ENCODE results near the gene ARVCF.

ARVCF gene

GRCh38 chr22:20009018-20009491 is 7.6 kb downstream of the ARVCF start:
- intact Hi-C loops (cut with DNase I), result no loop called here

GRCh38 chr22:20008221-20008995 is 8.2 kb downstream of the ARVCF start:
- DNase-seq, result peak in 2 of 10 donors; percentile 53 to 71
- intact Hi-C loops (cut with DNase I), result no loop called here

More at GRCh38 chr22:20009018-20009491, 7.6 kb downstream of the ARVCF start:
- peak in 2 of 10 donors; percentile 57 to 77 for DNase-seq

GRCh38 chr22:20004464-20004863 is 12.2 kb downstream of the ARVCF start:
- no peak for DNase-seq
- intact Hi-C loops (cut with DNase I), result no loop called here

- no peak for DNase-seq
- intact Hi-C loops (cut with DNase I), result no loop called here
Measured at GRCh38 chr22:20003304-20003703, 13.3 kb downstream of the ARVCF start.

- peak in 2 of 10 donors; percentile 12 to 26 for DNase-seq
- intact Hi-C loops (cut with DNase I), result no loop called here
Measured at GRCh38 chr22:20002636-20003035, 14.0 kb downstream of the ARVCF start.

- peak in 2 of 10 donors; percentile 62 to 85 for DNase-seq
- intact Hi-C loops (cut with DNase I), result no loop called here
Measured at GRCh38 chr22:20002128-20002527, 14.5 kb downstream of the ARVCF start.

GRCh38 chr22:20001082-20001638 is 15.5 kb downstream of the ARVCF start:
- DNase-seq, result peak in 2 of 10 donors; percentile 57 to 68
- intact Hi-C loops (cut with DNase I), result no loop called here

- intact Hi-C loops (cut with DNase I), result no loop called here
- DNase-seq, result peak in 4 of 10 donors; percentile 49 to 90 (median 68)
Measured at GRCh38 chr22:20000246-20001081, 16.2 kb downstream of the ARVCF start.

- intact Hi-C loops (cut with DNase I), result no loop called here
- DNase-seq, result peak in 2 of 10 donors; percentile 74
Measured at GRCh38 chr22:19998991-19999820, 17.4 kb downstream of the ARVCF start.

- peak in 2 of 10 donors; percentile 68 to 80 for DNase-seq
- intact Hi-C loops (cut with DNase I), result no loop called here
Measured at GRCh38 chr22:19998232-19998951, 18.2 kb downstream of the ARVCF start.

- intact Hi-C loops (cut with DNase I), result no loop called here
- DNase-seq, result peak in 1 of 10 donors; percentile 68
Measured at GRCh38 chr22:19997561-19998231, 18.9 kb downstream of the ARVCF start.

GRCh38 chr22:19996694-19997384 is 19.8 kb downstream of the ARVCF start:
- peak in 2 of 10 donors; percentile 76 to 83 for DNase-seq

GRCh38 chr22:19995611-19996339 is 20.8 kb downstream of the ARVCF start:
- DNase-seq, result peak in 2 of 10 donors; percentile 49 to 77
- intact Hi-C loops (cut with DNase I), result no loop called here

More at GRCh38 chr22:19996694-19997384, 19.8 kb downstream of the ARVCF start:
- intact Hi-C loops (cut with DNase I), result no loop called here

GRCh38 chr22:19994851-19995610 is 21.6 kb downstream of the ARVCF start:
- peak in 2 of 10 donors; percentile 24 to 25 for DNase-seq
- intact Hi-C loops (cut with DNase I), result no loop called here

- intact Hi-C loops (cut with DNase I), result no loop called here
- peak in 2 of 10 donors; percentile 26 to 58 for DNase-seq
Measured at GRCh38 chr22:19993926-19994325, 22.7 kb downstream of the ARVCF start.

GRCh38 chr22:19992921-19993355 is 23.7 kb downstream of the ARVCF start:
- intact Hi-C loops (cut with DNase I), result no loop called here
- peak in 2 of 10 donors; percentile 46 to 63 for DNase-seq

Measured in posterior cingulate gyrus (tissue), 11 donors.